GM19023 (cell line): ENCODE results near the gene PPP6R3.
"Not testable (repeated sequence)": the region's sequence is repeated elsewhere in the genome, so short reads cannot be mapped to it uniquely, and the experiment has no call there.

Experiments used
- ATAC-seq: cut with Tn5 transposase; IDR thresholded peaks from one replicate; pipeline ENCODE4 v1.9.1; 2021; ENCODE audit warnings: mild to moderate bottlenecking, moderate library complexity; ENCODE audit not compliant: unreplicated experiment

The PPP6R3 gene

GRCh38 chr11:68457216-68457897 is 3.2 kb upstream of the PPP6R3 start:
- ATAC-seq = no peak

- ATAC-seq = no peak
Measured at GRCh38 chr11:68457898-68458249, 2.7 kb upstream of the PPP6R3 start.

GRCh38 chr11:68458340-68458739 is 2.2 kb upstream of the PPP6R3 start:
- not testable (repeated sequence) for ATAC-seq

GRCh38 chr11:68459886-68460740 is 439 bp upstream of the PPP6R3 start:
- peak; percentile 79 for ATAC-seq

- ATAC-seq = no peak
Measured at GRCh38 chr11:68461575-68461917, 994 bp downstream of the PPP6R3 start.

- no peak for ATAC-seq
Measured at GRCh38 chr11:68463714-68464113, 3.2 kb downstream of the PPP6R3 start.

- no peak for ATAC-seq
Measured at GRCh38 chr11:68467201-68467834, 6.8 kb downstream of the PPP6R3 start.

- ATAC-seq = no peak
Measured at GRCh38 chr11:68468217-68468828, 7.8 kb downstream of the PPP6R3 start.

GRCh38 chr11:68469122-68469521 is 8.6 kb downstream of the PPP6R3 start:
- ATAC-seq = no peak

GRCh38 chr11:68469642-68470041 is 9.1 kb downstream of the PPP6R3 start:
- ATAC-seq = no peak

GRCh38 chr11:68470304-68470811 is 9.8 kb downstream of the PPP6R3 start:
- ATAC-seq = no peak

- no peak for ATAC-seq
Measured at GRCh38 chr11:68471360-68472340, 11.1 kb downstream of the PPP6R3 start.

GRCh38 chr11:68472778-68473177 is 12.2 kb downstream of the PPP6R3 start:
- no peak for ATAC-seq

GRCh38 chr11:68473693-68474092 is 13.1 kb downstream of the PPP6R3 start:
- ATAC-seq = no peak

- ATAC-seq = not testable (repeated sequence)
Measured at GRCh38 chr11:68475626-68476025, 15.1 kb downstream of the PPP6R3 start.

GRCh38 chr11:68479390-68479789 is 18.8 kb downstream of the PPP6R3 start:
- no peak for ATAC-seq

- ATAC-seq = no peak
Measured at GRCh38 chr11:68480193-68480592, 19.6 kb downstream of the PPP6R3 start.

GRCh38 chr11:68480852-68481510 is 20.4 kb downstream of the PPP6R3 start:
- no peak for ATAC-seq

GRCh38 chr11:68481579-68482240 is 21.2 kb downstream of the PPP6R3 start:
- ATAC-seq = no peak
